Stimulated activated CD8-positive, alpha-beta memory T cell treated with anti-CD3 and anti-CD28 coated beads, Interleukin-15, amount 100 ng/mL, for 4 hours (primary cell): ENCODE data around the gene NARS2.
"Not testable (repeated sequence)": the region's sequence is repeated elsewhere in the genome, so short reads cannot be mapped to it uniquely, and the experiment has no call there.

Source experiments
- DNase-seq, 2 donors: peaks; one replicate each; pipeline ENCODE4 v3.0.0-alpha.2; 2020; ENCODE audit warnings: low read depth in 2 of 2

Gene NARS2, protein sequence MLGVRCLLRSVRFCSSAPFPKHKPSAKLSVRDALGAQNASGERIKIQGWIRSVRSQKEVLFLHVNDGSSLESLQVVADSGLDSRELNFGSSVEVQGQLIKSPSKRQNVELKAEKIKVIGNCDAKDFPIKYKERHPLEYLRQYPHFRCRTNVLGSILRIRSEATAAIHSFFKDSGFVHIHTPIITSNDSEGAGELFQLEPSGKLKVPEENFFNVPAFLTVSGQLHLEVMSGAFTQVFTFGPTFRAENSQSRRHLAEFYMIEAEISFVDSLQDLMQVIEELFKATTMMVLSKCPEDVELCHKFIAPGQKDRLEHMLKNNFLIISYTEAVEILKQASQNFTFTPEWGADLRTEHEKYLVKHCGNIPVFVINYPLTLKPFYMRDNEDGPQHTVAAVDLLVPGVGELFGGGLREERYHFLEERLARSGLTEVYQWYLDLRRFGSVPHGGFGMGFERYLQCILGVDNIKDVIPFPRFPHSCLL

DNA sequence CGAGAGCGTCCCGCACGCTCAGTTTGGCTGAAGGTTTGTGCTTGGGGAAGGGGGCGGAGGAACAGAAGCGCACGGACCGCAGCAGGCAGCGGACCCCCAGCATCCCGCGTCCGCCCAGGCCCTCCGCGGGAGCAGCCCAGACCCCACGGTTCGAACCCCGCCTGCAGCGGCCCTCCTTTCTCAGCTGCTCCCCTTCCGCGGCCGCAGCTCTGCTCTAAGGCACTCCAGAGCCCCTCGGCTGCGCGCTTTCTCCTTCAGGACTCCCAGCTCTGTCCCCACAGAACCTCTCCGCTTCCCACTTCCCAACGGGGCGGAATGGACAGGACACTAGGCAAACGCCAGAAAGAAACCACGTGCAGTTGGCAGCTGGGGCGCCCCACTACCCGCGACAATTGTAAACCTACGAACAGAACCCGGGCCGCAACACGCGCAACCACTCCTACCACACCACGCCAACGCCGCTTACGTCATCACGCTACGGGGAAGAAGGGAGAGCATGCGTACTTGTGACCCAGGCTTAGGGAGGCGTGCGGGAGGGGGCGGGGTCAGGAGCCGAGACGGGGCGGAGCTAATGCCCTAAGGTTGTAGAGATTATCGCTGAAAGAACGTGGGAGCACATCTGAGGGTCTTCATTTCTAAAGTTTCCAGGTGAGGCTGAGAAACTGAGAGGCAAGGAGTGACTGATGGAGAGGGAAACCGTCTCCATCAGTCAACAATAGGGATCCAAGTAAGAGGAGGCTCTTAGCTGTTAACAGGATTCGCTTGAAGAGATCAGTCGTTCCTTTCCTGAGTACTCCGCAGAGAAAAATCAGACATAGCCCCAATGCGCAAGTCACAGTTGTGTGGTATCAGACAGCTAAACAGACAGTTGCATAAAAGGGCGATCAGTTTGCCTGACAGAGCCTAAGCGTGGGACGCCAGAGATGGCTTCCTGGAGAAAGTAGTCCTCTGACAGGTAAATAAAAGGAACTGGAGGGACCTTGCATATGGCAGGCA, at the start of gene NARS2:
TSS of gene NARS2 (minus strand) at position 479 of the 996 bp plus-strand sequence. CDS start at position 103, 376 bp downstream.
- DNase-seq, result peak; percentile 92 to 96

DNA sequence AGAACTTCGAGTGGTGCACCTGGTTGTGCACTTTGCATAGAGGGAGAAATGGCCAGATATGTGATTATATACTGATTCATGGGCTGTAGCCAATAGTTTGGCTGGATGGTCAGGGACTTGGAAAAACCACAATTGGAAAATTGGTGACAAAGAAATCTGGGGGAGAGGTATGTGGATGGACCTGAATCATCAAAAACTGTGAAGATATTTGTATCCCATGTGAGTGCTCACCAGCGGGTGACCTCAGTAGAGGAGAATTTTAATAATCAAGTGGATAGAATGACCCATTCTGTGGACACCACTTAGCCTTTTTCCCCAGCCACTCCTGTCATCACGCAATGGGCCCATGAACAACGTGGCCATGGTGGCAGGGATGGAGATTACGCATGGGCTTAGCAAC, 48.0 kb upstream of the NARS2 start:
- DNase-seq, result no peak

DNA sequence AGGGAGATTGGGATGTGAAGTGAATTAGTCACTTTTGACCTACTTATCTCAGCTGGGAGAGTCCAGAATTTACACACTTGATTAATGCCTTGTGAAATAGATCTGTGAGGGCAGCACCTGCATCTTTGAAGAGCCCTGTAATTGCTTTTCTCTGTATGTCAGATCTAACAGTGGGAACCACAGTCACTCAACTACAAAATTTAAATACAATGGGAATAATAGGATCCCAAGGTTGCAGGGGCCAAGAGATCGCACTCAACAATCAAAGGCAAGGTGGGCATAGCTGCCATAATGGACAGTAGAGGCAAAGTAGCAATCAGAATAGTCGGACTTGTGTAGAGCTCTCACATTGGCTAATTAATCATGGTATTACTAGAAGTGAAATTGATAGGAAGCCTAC, 45.5 kb upstream of the NARS2 start:
- DNase-seq, result no peak

DNA sequence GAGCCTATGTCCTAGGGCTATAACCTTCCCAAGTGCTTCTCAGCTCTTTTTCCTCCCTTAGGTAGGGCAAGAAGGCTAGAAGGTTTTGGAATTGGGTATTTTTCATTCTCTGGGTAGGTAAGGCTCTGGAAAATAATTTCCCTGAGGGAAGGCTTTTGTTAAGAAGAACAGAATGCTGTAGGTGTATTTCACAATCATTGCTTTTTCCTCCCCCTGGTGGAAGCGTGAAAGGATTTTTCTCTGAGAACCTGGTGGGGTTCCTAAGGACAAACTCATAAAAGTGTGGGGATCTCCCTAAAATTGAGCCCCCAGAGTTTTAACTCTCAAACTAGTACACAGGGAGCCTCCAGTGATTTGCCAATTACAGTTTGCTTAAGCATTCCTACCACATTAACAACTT, 41.1 kb upstream of the NARS2 start:
- DNase-seq, result no peak

DNA sequence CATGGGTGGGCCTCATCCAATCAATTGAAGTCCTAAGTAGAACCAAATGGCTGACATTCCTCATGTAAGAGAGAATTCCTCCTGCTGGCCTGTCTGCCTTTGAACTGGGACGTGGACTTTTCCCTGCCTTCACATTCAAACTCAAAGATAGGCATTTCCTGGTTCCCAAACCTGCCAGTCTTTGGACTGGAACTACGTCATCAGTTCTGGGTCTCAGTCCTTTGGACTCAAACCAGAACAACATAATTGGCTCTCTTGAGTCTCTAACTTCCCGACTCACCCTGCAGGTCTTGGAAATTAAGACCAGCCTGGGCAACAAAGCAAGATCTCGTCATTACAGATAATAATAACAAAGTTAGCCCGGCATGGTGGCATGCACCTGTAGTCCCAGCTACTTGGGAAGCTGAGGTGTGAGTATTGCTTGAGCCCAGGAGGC, 38.7 kb upstream of the NARS2 start:
- DNase-seq, result no peak

DNA sequence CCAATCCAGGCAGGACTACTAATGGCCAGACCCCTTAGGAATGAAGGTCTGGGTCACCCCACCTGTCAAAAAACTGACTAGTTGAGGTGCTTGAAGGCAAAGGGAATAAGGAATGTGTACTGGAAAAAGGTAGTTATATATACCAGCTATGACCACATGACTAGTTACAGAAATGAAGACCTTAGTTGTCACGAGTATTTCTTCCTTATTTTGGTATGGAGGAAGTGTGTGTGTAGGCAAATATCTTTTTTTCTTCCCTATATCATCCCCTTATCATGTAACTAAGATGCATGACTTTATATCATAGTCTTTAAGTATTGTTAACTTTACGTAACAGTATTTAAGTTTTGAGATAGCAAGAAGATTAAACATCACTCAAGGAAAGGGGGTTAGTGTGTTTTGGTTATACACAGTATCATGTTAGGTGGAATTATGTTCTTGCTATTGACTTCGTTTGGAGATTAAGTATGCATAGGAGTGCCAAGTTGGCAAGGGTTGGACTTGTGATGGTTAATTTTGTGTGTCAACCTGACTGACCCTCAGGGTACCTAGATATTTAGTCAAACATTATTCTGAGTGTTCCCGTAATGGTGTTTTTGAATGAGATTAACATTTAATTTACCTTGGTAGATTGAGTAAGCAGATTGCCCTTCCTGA, 38.2 kb upstream of the NARS2 start:
- no peak for DNase-seq

DNA sequence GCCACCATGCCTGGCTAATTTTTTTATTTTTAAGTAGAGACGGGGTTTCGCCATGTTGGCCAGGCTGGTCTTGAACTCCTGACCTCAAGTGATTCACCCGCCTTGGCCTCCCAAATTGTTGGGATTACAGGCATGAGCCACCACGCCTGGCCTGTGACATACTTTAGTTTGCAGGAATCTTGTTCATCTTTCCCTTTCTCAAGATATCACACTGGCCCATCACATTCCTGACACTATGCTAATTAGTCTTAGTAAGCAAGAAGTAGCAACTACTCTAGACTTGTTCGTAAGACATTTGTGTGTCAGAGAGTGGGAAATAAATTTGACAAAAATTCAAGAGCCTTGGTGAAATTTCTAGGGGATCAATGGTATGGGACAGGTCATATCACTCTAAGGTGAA, 34.7 kb upstream of the NARS2 start:
- DNase-seq, result not testable (repeated sequence)

DNA sequence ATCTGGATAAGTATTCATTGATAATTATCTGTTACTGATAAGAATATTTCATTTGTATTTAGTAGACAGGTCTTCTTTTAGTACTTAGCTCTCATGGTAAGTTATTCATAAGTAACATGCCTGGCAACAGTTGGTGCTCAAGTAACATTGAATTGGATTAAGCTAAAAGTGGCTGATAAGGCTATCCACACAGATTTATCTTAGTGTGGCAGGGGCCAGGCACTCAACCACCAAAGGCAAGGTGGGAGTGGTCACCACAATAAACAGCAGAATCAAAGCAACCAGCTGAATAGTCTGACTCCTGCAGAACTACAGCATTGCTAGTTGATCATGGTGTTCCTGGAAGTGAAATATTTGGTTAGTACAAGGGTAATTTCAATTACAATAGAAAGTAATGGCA, 33.0 kb upstream of the NARS2 start:
- DNase-seq, result no peak

DNA sequence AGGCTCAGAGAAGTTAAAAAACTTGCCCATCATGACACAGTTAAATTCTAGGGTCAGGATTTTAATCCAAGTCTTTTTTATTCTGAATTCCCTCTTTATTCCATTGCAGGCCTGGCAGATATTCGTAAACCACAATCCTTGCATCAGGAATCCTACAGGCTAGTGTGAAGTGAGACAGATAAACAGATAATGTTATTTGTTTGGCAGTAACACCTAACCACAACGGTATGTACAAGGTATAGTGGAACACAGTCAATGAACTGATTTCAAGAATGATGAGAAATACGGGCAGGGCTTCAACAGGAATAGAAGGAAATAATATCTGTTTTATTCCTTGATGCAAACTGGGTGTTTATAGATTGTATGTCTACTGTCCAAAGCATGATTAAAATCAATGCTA, 32.0 kb upstream of the NARS2 start:
- no peak for DNase-seq

DNA sequence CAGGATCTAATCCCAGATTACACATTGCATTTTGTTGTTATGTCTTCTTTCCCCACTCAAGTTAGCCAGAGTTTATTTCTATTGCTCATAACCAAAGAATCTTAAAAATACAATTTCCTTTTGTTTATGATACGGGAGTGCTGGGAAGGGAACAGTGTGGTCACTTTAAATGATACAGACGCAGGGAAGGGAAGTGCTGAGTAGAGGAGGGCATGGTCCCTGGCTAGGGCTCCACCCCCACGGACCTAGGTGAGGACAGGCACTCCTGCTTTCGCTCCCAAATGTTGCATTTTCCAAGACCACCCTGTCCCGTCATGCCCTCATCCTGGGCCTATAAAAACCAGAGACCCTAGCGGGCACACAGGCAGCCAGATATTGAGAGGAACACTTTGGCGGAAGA, 30.6 kb upstream of the NARS2 start:
- DNase-seq, result no peak

DNA sequence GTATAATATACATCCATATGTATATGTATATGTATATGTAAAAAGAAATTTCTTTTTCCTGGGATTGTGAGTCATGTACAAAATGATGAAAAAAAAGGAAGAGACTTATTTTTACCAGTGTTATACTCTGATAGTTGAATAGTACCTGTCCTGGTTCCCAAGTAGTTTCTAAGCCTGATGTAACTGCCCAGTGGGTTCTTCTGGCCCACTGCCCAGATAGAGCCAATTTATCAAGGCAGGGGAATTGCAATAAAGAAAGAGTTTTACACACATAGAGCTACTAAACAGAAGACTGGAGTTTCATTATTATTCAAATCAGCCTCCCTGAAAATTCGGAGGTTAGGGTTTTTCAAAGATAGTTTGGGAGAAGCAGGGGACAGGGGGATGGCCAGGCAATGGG, 29.1 kb upstream of the NARS2 start:
- DNase-seq, result no peak

DNA sequence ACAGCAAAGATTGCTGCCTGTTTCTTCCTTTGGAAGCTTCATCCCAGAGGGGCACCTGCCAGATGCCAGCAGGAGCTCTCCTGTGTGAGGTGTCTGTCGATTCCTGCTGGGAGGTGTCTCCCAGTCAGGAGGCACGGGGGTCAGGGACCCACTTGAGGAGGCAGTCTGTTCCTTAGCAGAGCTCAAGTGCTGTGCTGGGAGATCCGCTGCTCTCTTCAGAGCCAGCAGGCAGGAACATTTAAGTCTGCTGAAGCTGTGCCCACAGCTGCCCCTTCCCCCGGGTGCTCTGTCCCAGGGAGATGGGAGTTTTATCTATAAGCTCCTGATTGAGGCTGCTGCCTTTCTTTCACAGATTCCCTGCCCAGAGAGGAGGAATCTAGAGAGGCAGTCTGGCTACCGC, 28.1 kb upstream of the NARS2 start:
- not testable (repeated sequence) for DNase-seq

DNA sequence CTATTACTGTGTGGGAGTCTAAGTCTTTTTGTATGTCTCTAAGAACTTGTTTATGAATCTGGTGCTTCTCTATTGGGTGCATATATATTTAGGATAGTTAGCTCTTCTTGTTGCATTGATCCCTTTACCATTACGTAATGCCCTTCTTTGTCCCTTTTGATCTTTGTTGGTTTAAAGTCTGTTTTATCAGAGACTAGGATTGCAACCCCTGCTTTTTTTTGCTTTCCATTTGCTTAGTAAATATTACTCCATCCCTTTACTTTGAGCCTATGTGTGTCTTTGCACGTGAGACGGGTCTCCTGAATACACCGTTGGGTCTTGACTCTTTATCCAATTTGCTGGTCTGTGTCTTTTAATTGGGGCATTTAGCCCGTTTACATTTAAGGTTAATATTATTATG, 26.4 kb upstream of the NARS2 start:
- not testable (repeated sequence) for DNase-seq

DNA sequence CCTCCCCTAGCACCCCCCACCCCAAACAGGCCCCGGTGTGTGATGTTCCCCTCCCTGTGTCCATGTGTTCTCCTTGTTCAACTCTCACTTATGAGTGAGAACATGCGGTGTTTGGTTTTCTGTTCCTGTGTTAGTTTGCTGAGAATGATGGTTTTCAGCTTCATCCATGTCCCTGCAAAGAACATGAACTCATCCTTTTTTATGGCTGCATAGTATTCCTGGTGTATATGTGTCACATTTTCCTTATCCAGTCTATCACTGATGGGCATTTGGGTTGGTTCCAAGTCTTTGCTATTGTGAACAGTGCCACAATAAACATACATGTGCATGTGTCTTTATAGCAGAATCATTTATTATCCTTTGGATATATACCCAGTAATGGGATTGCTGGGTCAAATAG, 22.9 kb upstream of the NARS2 start:
- DNase-seq, result not testable (repeated sequence)

DNA sequence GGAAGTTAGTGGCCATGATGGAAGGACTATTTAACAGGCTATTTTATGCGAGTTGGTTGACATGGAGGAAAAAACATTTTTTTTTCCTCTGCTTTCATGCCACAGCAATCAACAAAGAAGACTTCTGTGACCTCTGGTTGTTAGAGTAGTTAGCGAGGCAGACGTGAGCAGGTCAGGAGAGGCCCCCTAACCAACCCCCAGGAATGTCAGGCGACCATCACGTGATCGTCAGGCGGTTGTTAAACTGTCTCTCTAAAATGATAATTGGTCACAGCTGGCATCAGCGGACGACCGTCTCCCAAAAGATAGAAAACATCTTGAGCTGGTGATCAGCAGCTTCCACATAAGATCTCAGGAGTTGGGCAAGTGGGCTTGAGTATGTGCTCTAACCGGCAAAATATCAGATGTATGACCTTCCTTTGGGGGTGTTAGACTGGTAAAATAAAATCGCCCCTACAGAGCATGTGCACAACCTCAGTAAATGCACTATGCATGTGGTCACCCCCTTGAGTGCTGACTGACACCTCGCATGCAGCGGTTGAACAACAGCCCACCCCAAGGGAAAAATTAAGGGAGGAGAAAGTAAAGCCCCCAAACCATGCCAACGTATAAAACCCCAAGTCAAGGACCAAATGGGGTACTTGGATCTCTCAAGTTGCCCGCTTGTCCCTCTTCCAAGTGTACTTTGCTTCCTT, 20.9 kb upstream of the NARS2 start:
- no peak for DNase-seq

DNA sequence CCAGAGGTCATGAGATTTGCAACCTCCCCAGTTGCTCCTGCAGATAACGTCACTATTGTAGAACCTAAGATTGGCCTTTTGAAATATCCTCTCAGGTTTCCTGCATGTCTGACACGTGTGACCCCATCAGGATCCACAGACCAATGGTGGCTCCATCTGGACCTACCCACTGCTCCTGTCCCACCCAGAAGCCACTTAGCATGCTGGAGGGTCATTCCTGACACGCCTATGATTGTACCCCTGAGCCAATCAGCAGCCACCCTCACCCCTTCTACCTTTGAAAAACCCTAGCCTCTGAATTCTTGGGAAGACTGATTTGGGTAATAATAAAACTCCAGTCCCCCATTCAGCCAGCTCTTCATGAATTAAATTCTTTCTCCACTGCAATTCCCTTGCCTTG, 20.1 kb upstream of the NARS2 start:
- DNase-seq, result no peak

DNA sequence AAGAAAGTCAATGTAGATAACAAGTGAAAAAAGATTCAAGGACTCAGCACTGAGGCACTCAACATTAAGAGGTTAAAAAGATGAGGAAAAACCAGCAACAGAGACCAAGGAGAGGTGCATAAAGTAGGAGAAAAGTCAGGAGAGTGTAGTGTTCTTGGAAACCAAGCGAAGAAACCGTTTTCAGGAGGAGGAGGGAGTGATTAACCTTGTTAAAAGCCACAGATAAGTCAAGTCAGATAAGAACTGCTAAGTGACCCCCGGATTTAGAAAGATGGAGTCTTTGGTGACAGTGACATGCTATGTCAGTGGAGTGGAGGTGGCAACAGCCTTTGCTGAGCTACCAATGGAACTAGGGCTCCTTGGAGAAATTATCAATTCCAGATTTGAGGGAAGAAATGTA, 13.9 kb upstream of the NARS2 start:
- no peak for DNase-seq

DNA sequence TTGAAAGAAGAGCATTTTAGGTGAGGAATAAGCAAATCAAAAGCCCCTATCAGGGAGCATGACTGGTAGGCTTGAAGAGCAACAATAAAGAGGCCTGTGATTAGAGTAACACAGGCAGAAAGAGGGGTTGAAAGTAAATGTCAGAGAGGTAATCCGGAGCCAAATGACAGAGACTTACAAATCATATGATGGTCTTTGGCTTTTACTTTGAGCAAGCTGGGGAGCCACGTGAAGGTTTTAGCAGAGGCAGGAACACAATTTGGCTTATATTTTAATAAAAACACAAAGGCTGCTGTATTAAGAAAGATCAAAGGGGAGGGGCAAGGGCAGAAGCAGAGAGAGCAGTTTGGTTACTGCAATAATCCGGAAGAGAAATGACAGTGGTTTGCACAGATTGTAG, 12.8 kb upstream of the NARS2 start:
- DNase-seq, result no peak

DNA sequence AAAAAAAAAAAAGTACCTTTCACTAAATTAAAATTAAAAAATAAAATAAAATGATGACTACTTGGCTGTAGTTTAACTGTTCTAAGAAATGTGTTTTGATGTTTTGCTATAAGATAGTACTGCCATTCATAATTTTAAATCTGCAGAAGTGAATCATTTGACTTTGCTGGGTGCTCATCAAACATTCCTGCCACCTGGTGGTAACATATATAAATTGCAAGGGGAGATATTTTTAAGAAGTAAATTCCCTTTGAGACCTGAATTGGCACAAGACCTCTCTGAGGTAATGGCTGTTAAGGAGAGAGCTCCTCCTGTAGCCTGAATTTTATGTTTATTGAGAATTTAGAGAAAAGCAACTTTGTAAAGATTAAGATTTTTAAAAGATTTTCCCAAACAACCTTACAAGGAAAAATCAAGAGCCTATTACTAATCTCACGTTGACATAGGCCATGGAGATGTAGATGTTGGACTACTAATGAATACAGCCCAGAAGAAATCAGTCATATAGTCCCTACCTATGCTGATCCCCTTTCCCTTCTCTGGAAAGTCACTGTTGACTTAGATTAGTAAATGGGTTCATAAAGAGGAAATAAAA, 11.9 kb upstream of the NARS2 start:
- no peak for DNase-seq

DNA sequence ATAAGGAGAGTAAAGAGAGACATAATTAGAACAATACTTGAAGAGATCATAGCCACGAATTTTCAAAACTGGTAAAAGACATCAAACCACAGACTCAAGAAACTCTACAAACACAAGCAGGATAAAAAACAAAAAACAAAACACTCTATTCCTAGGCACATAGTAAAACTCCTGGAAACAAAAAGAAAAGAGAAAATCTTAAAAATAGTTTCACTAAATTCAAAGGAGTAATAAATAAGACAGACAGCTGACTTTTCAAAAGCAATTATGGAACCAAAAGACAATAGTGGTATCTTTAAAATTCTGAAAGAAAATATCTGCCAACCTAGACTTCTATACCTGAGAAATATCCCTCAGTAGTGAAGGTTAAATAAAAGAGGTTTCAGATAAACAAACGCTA, 9.2 kb upstream of the NARS2 start:
- DNase-seq, result no peak

DNA sequence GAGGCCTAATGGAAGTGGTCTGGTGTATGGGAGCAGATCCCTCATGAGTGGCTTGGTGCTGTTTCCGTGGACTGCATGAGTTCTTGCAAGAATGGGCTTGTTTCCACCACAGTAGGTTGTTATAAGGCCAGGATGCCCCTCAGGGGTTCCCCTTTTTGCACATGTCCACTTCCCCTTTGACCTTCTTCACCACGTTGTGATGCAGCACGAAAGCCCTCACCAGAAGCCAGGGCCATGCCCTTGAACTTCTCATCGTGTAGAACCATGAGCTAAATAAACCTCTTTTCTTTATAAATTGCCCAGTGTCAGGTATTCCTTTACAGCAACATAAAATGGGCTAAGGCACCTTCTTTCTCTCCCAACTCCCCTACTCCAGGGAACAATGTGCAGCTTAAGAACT, 2.8 kb upstream of the NARS2 start:
- DNase-seq, result no peak
